GM21723 (cell line): Measurements from ENCODE around the gene VSIG10L2.
"Not testable (repeated sequence)": the region's sequence is repeated elsewhere in the genome, so short reads cannot be mapped to it uniquely, and the experiment has no call there.

Source experiments
- ATAC-seq: cut with Tn5 transposase; IDR thresholded peaks from one replicate; pipeline ENCODE4 v1.9.1; 2021; ENCODE audit warnings: mild to moderate bottlenecking, moderate library complexity; ENCODE audit not compliant: unreplicated experiment

VSIG10L2 gene

GRCh38 chr11:125945797-125946520, at the start of gene VSIG10L2:
VSIG10L2 (plus strand) TSS chr11:125946044; CDS start chr11:125946056, 12 bp downstream.
- no peak for ATAC-seq

GRCh38 chr11:125901872-125902271, 44.0 kb upstream of the VSIG10L2 start:
- no peak for ATAC-seq

GRCh38 chr11:125902277-125902926, 43.4 kb upstream of the VSIG10L2 start:
- ATAC-seq: no peak

GRCh38 chr11:125902927-125903710, 42.7 kb upstream of the VSIG10L2 start, which contains the start of gene PUS3:
PUS3 (minus strand) TSS chr11:125903206; CDS start chr11:125896284, 6,922 bp downstream.
- ATAC-seq: peak; percentile 98

GRCh38 chr11:125903711-125904659, 41.9 kb upstream of the VSIG10L2 start, which contains the start of gene DDX25:
DDX25 (plus strand) TSS chr11:125904508; CDS start chr11:125904518, 10 bp downstream.
- ATAC-seq: no peak

- no peak for ATAC-seq
These were observed 41.2 kb upstream of the VSIG10L2 start for GRCh38 chr11:125904678-125905077.

- no peak for ATAC-seq
These were observed 35.5 kb upstream of the VSIG10L2 start for GRCh38 chr11:125910226-125910849.

GRCh38 chr11:125914601-125915000, 31.2 kb upstream of the VSIG10L2 start:
- ATAC-seq: not testable (repeated sequence)

- no peak for ATAC-seq
These were observed 29.0 kb upstream of the VSIG10L2 start for GRCh38 chr11:125916683-125917347.

- no peak for ATAC-seq
These were observed 27.6 kb upstream of the VSIG10L2 start for GRCh38 chr11:125918140-125918840.

GRCh38 chr11:125921042-125921441, 24.8 kb upstream of the VSIG10L2 start:
- no peak for ATAC-seq

GRCh38 chr11:125922156-125922555, 23.7 kb upstream of the VSIG10L2 start:
- no peak for ATAC-seq

GRCh38 chr11:125923012-125923579, 22.7 kb upstream of the VSIG10L2 start:
- peak; percentile 74 for ATAC-seq

GRCh38 chr11:125923633-125924032, 22.2 kb upstream of the VSIG10L2 start:
- no peak for ATAC-seq

GRCh38 chr11:125924384-125925007, 21.3 kb upstream of the VSIG10L2 start:
- no peak for ATAC-seq

- ATAC-seq: no peak
These were observed 20.6 kb upstream of the VSIG10L2 start for GRCh38 chr11:125925247-125925740.

- no peak for ATAC-seq
These were observed 20.0 kb upstream of the VSIG10L2 start for GRCh38 chr11:125925804-125926203.

- ATAC-seq: no peak
These were observed 19.2 kb upstream of the VSIG10L2 start for GRCh38 chr11:125926682-125927081.
